Activated CD4-positive, alpha-beta T cell treated with anti-CD3 and anti-CD28 coated beads for 36 hours (primary cell): Measurements from ENCODE around the gene AMHR2. TPM values are rescaled to one million over a fixed set of nuclear protein-coding genes. Genes with fewer than 3 reads are reported as not detected.
"Not testable (repeated sequence)": the region's sequence is repeated elsewhere in the genome, so short reads cannot be mapped to it uniquely, and the experiment has no call there.

ENCODE experiments used
- ATAC-seq: fragments of 200-7000 bp; cut with Tn5 transposase; one replicate; pipeline ENCODE4 v1.10.0; 2021; ENCODE audit warnings: mild to moderate bottlenecking, moderate library complexity
- CTCF ChIA-PET: fragments of 350-600 bp; sonication (Branson Sonifier 250); formaldehyde crosslinking; loops from one replicate; lab custom pipeline; 2021; ENCODE audit warnings: antibody characterized with exemption; lab: Charles Lee
- POLR2A ChIA-PET: fragments of 350-600 bp; sonication (Branson Sonifier 250); formaldehyde crosslinking; loops from one replicate; lab custom pipeline; 2021; ENCODE audit warnings: antibody characterized with exemption, inconsistent platforms; lab: Charles Lee
- DNase-seq: peaks from one replicate; pipeline ENCODE4 v3.0.0-alpha.2; 2020
- H3K27ac Mint-ChIP-seq: one replicate; pipeline ENCODE4 v1.8.0; 2021; ENCODE audit warnings: mixed read lengths
- H3K27me3 Mint-ChIP-seq: one replicate; pipeline ENCODE4 v1.8.0; 2021; ENCODE audit warnings: mixed read lengths
- H3K36me3 Mint-ChIP-seq: one replicate; pipeline ENCODE4 v1.8.0; 2021; ENCODE audit warnings: low read depth, mixed read lengths
- H3K4me1 Mint-ChIP-seq: one replicate; pipeline ENCODE4 v1.8.0; 2021; ENCODE audit warnings: mixed read lengths
- H3K4me3 Mint-ChIP-seq: one replicate; pipeline ENCODE4 v1.8.0; 2021; ENCODE audit warnings: mild to moderate bottlenecking, moderate library complexity, mixed read lengths
- H3K9me3 Mint-ChIP-seq: one replicate; pipeline ENCODE4 v1.8.0; 2021; ENCODE audit warnings: low read depth, mixed read lengths
- intact Hi-C, 2 experiments: fragments of 100-400 bp; cut with DNase I in 1 of 2; cut with micrococcal nuclease in 1 of 2; formaldehyde crosslinking; loops; one replicate each; pipeline versions ENCODE4 v1.14.2 to v1.15.1; 2022 to 2024; cut with DNase I, micrococcal nuclease
- total RNA-seq, 2 experiments: library from RNA; stranded (reverse); gene quantifications; one replicate each; pipeline ENCODE4 v1.2.3, GENCODE V29; 2021

The AMHR2 gene
- total RNA-seq, 2 experiments from 2014 or later, result not detected

DNA sequence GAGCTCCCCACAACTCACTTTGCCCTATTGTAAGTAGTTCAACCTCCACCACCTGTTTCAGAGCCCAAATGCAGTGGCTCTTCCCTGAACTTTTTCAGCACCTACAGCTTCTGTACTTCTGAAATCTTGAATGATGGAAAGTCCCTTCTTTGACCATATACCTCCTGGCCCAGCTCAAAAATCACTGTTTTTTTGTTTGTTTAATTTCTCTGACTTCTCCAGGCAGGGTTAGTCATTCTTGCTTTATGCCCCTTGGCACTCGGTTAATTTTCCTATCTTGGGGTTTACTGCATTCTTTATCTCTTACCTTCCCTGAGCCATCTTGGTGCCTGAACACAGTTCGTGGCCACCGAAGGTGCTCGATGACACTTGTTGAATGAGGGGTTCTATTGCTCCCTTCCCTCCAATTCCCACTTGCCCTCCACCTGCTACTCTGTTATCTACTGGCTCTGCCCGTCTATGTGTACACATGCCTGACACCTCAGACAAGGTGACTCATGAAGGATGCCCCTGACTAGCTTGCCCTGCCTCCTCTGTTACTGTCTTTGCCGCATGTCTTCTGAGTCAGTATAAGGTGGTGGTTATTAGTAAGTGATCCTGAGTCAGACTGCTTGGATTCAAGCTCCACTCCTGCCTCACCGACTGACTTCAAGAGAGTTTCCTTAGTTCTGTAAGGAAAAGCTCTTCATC, 4.4 kb downstream of the AMHR2 start:
- no peaks in the 10 kb centered on the region for H3K27me3 Mint-ChIP-seq
- H3K4me1 Mint-ChIP-seq, result peaks cover 14% of the 10 kb centered on the region
- ATAC-seq, result peak; percentile 100
- H3K4me3 Mint-ChIP-seq, result no peak overlapping the region
- H3K9me3 Mint-ChIP-seq, result no peaks in the 10 kb centered on the region
- POLR2A ChIA-PET, result interaction anchor here (0.5 to 1.8 kb wide), 5 partner anchors 30 to 83 kb away, joined by 5 to 7 read pairs (median 5); partner anchors contain the start of gene SP1
- H3K36me3 Mint-ChIP-seq, result no peaks in the 10 kb centered on the region
- H3K27ac Mint-ChIP-seq, result peak overlapping the region; percentile 5
- peak; percentile 70 for DNase-seq
- intact Hi-C loops, result no loop called here
- CTCF ChIA-PET, result interaction anchor here (0.6 to 2.4 kb wide), 13 partner anchors 9 to 329 kb away, joined by 3 to 11 read pairs (median 4); partner anchors contain the start of gene PFDN5

DNA sequence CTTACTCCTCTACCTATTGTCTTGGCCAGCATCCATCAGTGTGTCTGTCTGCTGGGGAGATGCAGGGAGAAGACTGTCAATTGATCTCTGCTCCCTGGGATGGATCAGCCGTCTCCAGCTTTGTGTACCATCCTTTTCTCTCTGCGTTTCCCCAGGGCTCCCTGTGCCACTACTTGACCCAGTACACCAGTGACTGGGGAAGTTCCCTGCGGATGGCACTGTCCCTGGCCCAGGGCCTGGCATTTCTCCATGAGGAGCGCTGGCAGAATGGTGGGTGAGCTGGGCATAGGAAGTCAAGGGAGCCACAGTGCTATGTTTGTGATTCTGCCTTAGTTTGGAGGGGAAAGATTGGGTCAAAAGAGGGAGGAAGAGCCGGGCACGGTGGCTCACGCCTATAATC, 5.1 kb downstream of the AMHR2 start:
- Mint-ChIP-seq H3K27me3 (no peaks in the 10 kb centered on the region), H3K27ac (no peak overlapping the region), H3K4me1 (peaks cover 14% of the 10 kb centered on the region), H3K36me3 (no peaks in the 10 kb centered on the region), H3K9me3 (no peaks in the 10 kb centered on the region), H3K4me3 (no peak overlapping the region)
- ATAC-seq (peak; percentile 12), DNase-seq (no peak)
- CTCF ChIA-PET, result interaction anchor here (0.6 to 2.4 kb wide), 11 partner anchors 8 to 330 kb away, joined by 3 to 11 read pairs (median 4); no protein-coding TSS in a partner anchor
- intact Hi-C loops, result no loop called here
- POLR2A ChIA-PET, result interaction anchor here (0.6 to 1.8 kb wide), 3 partner anchors 29 to 76 kb away, joined by 5 to 7 read pairs (median 6); partner anchors contain the start of gene SP1

DNA sequence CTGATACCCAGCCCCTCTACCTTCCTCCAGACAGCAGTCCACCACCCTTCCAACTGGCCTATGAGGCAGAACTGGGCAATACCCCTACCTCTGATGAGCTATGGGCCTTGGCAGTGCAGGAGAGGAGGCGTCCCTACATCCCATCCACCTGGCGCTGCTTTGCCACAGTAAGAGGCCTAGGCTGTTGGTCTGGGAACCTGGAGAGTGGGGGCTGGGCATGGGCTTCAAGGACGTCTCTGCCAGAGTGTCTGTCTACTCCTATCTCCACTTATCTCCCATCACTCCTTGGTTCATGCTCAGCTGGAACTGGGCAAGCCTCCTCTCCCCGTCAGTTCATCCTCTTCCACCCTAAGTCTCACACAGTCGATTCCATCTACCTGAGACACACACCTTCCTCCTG, 6.5 kb downstream of the AMHR2 start:
- Mint-ChIP-seq H3K27ac (no peak overlapping the region), H3K4me1 (peaks cover 14% of the 10 kb centered on the region), H3K36me3 (no peaks in the 10 kb centered on the region), H3K4me3 (no peak overlapping the region), H3K9me3 (no peaks in the 10 kb centered on the region), H3K27me3 (no peaks in the 10 kb centered on the region)
- no peak for ATAC-seq
- intact Hi-C loops, result no loop called here
- ChIA-PET POLR2A (no interaction called here), CTCF (interaction anchor here (0.5 to 1.3 kb wide), 4 partner anchors 55 to 135 kb away, joined by 3 to 5 read pairs (median 4); partner anchors contain the start of genes AAAS and PFDN5)
- DNase-seq, result no peak

DNA sequence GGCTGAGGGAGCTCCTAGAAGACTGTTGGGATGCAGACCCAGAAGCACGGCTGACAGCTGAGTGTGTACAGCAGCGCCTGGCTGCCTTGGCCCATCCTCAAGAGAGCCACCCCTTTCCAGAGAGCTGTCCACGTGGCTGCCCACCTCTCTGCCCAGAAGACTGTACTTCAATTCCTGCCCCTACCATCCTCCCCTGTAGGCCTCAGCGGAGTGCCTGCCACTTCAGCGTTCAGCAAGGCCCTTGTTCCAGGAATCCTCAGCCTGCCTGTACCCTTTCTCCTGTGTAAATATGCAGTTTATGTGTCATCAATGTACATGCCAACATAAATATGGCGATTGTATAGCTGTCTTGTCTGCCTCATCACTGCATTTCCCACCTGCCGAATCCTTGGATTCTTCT, 7.5 kb downstream of the AMHR2 start:
- intact Hi-C loops, result no loop called here
- ChIA-PET POLR2A (no interaction called here), CTCF (interaction anchor here (1.3 to 2.2 kb wide), 3 partner anchors 79 to 110 kb away, joined by 5 to 8 read pairs (median 5); partner anchors contain the start of gene AAAS)
- Mint-ChIP-seq H3K27me3 (no peaks in the 10 kb centered on the region), H3K27ac (no peak overlapping the region), H3K36me3 (no peaks in the 10 kb centered on the region), H3K4me1 (peaks cover 14% of the 10 kb centered on the region), H3K4me3 (no peak overlapping the region), H3K9me3 (no peaks in the 10 kb centered on the region)
- DNase-seq, result no peak
- ATAC-seq, result no peak

DNA sequence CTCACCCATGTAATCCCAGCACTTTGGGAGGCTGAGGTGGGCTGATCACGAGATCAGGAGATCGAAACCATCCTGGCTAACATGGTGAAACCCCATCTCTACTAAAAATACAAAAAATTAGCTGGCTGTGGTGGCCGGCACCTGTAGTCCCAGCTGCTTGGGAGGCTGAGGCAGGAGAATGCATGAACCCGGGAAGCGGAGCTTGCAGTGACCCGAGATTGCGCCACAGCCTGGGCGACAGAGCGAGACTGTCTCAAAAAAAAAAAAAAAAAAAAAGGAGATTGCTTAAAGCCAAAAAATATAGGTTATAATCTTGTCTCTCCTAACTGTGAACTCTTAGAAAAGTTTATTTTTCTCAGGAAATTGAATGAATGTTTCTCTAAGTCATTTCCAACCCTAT, 11.7 kb downstream of the AMHR2 start:
- CTCF ChIA-PET, result interaction anchor here (0.6 to 1.3 kb wide), 3 partner anchors 33 to 114 kb away, joined by 4 to 5 read pairs (median 4); partner anchors contain the start of gene AAAS
- H3K27me3 Mint-ChIP-seq, H3K27ac Mint-ChIP-seq, H3K4me1 Mint-ChIP-seq, intact Hi-C loops, DNase-seq, H3K36me3 Mint-ChIP-seq, H3K4me3 Mint-ChIP-seq, ATAC-seq, H3K9me3 Mint-ChIP-seq, POLR2A ChIA-PET: not testable (repeated sequence)

- ATAC-seq, POLR2A ChIA-PET, H3K27me3 Mint-ChIP-seq, H3K27ac Mint-ChIP-seq, intact Hi-C loops, H3K4me3 Mint-ChIP-seq, H3K9me3 Mint-ChIP-seq, DNase-seq: not testable (repeated sequence)
- H3K4me1 Mint-ChIP-seq, result peaks cover 19% of the 10 kb centered on the region
- CTCF ChIA-PET, result interaction anchor here (0.6 to 2.1 kb wide), 4 partner anchors 12 to 118 kb away, joined by 3 to 15 read pairs (median 4); partner anchors contain the start of gene AAAS
- H3K36me3 Mint-ChIP-seq, result peaks cover 16% of the 10 kb centered on the region
Observed at GRCh38 chr12:53439582-53439981, 15.9 kb downstream of the AMHR2 start.

DNA sequence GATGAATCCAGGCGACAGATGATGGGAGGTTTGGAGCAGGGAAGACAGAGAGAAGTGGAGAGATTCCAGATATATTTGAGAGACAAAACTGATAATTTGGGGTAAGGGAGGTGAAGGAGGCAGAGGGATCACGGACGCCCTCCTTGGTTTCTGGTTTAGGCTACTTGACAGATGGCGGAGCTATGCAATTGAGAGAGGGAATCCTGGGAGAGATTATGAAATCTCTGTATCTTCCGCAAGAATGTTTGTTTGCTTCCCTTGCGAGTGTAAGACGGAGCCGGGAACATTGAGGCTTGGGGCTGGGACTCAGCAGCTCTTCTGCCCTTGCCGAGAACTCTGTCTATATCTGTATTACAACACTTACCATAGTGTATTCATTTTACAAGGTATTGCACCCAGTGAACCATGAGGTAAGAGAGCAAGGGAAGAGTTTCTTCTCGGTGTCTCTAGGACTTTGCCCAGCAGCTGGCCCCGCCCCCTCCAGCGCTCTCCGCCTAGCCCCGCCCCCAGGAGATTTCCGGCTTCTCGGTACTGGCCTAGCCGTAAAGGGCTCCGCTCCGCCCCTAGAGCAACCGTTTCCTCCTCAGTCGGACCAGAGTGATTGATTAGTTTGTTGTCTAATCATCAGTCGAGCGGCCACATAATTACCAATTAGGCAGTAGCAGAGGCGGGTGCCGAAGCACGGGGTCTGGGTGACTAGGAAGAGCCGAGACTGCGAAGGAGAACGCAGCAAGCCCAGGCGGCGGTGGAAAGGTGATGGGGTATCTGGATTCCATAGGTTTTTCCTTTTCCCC, 17.6 kb downstream of the AMHR2 start, which contains the start of gene PRR13:
Gene PRR13, plus strand, starts transcription at position 695 of the 794 bp plus-strand sequence. CDS start 981 bp downstream, outside the sequence.
- Mint-ChIP-seq H3K27ac (peak within 1 kb of the TSS; percentile 95), H3K4me3 (peak within 1 kb of the TSS; percentile 92), H3K4me1 (peaks cover 30% of the 10 kb centered on the region), H3K27me3 (no peaks in the 10 kb centered on the region), H3K36me3 (peaks cover 26% of the 10 kb centered on the region), H3K9me3 (no peaks in the 10 kb centered on the region)
- intact Hi-C loops, result loop anchor here (1.0 kb wide), 12 partner anchors 10 to 435 kb away; partner anchors contain the start of genes AAAS (in 1 of the 2), CSAD (in 1 of the 2), EIF4B (in 1 of the 2) and PFDN5 (in 1 of the 2)
- DNase-seq (peak; percentile 100), ATAC-seq (peak; percentile 99)
- ChIA-PET CTCF (interaction anchor here (0.6 to 2.1 kb wide), 8 partner anchors 10 to 120 kb away, joined by 3 to 15 read pairs (median 3); partner anchors contain the start of gene AAAS), POLR2A (interaction anchor here (0.5 to 1.0 kb wide), 4 partner anchors 21 to 47 kb away, joined by 3 to 4 read pairs (median 3); no protein-coding TSS in a partner anchor)

DNA sequence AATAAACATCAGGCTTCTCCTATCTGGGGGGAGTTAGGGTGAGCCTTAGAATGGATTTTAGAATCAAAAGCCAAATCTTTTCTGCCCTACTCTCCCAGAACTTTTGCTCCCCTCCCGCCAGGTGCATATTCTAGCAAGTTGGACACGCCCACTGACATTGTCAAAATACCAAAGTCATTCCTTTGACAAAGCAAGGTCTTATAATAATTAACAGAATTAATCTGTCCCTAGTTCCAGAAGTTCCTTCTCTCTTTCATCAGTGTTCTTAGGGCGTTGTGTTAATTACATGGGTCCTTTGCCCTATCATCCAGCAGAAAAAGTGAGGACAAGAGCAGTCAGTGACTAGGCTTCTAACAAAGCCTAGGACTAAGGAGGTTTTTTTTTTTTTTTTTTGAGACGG, 20.3 kb downstream of the AMHR2 start:
- ATAC-seq, result no peak
- Mint-ChIP-seq H3K36me3 (peaks cover 41% of the 10 kb centered on the region), H3K9me3 (no peaks in the 10 kb centered on the region), H3K27me3 (no peaks in the 10 kb centered on the region), H3K4me3 (peak overlapping the region; percentile 92), H3K4me1 (peaks cover 30% of the 10 kb centered on the region), H3K27ac (peak overlapping the region; percentile 63)
- POLR2A ChIA-PET, result interaction anchor here (0.7 kb wide), 2 partner anchors 81 to 239 kb away, joined by 4 to 7 read pairs; no protein-coding TSS in a partner anchor
- DNase-seq, result no peak
- intact Hi-C loops, result no loop called here
- CTCF ChIA-PET, result no interaction called here

DNA sequence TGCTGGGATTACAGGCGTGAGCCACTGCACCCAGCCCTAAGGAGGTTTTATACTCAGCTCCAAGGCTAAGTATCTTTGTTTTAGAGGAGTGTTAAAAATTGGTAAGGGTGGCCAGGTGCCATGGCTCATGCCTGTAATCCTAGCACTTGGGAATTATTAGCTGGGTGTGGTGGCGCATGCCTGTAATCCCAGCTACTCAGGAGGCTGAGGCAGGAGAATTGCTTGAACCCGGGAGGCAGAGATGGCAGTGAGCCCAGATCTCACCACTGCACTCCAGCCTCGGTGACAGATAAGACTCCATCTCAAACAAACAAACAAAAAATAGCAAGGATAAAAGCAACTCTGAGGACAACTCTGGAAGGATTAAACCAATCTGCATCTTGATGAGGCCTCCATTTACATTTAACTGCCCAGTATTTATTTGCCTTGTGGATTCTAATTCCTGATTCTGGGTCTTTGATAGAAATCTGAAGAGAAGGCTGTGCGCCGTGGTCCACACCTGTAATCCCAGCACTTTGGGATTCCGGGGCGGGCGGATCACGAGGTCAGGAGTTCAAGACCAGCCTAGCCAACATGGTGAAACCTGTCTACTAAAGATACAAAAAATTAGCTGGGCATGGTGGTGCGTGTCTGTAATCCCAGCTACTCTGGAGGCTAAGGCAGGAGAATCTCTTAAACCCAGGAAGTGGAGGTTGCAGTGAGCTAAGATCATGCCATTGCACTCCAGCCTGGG, 21.1 kb downstream of the AMHR2 start:
- Mint-ChIP-seq H3K36me3 (peaks cover 41% of the 10 kb centered on the region), H3K27ac (peak overlapping the region; percentile 31), H3K4me1 (peaks cover 30% of the 10 kb centered on the region)
- intact Hi-C loops, H3K4me3 Mint-ChIP-seq, H3K9me3 Mint-ChIP-seq, DNase-seq, H3K27me3 Mint-ChIP-seq, ATAC-seq: not testable (repeated sequence)
- POLR2A ChIA-PET, result interaction anchor here (0.5 to 0.7 kb wide), 2 partner anchors 48 to 240 kb away, joined by 5 to 7 read pairs; no protein-coding TSS in a partner anchor
- CTCF ChIA-PET, result interaction anchor here (1.0 to 1.5 kb wide), 2 partner anchors 11 to 99 kb away, joined by 3 to 4 read pairs; no protein-coding TSS in a partner anchor

DNA sequence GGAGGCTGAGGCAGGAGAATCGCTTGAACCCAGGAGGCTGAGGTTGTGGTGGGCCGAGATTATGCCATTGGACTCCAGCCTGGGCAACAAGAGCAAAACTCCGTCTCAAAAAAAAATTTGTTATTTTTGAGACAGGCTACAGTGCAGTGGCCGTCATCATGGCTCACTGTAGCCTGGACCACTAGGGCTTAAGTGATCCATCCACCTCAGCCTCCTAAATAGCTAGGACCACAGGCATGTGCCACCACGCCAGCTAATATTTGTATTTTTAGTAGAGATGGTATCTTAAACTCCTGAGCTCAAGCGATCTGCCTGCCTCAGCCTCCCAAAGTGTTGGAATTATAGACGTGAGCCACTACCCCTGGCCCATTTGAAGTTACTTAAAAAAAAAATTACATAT, 27.3 kb downstream of the AMHR2 start:
- POLR2A ChIA-PET, result no interaction called here
- DNase-seq (no peak), ATAC-seq (no peak)
- CTCF ChIA-PET, result interaction anchor here (0.6 to 1.6 kb wide), 7 partner anchors 10 to 130 kb away, joined by 3 to 8 read pairs (median 3); partner anchors contain the start of genes AAAS and PRR13
- Mint-ChIP-seq H3K4me3 (no peak overlapping the region), H3K27ac (peak overlapping the region; percentile 19), H3K36me3 (peaks cover 49% of the 10 kb centered on the region), H3K9me3 (no peaks in the 10 kb centered on the region), H3K4me1 (peaks cover 26% of the 10 kb centered on the region), H3K27me3 (no peaks in the 10 kb centered on the region)
- intact Hi-C loops, result loop anchor here (1.0 to 5.0 kb wide), 7 partner anchors 10 to 826 kb away; partner anchors contain the start of genes PRR13 (in 2 of the 2), AAAS (in 1 of the 2), ATF7 (in 1 of the 2) and ATP5MC2 (in 1 of the 2)
